NK-92 (cell line): ENCODE measurements around the gene MAN2B1.
"Not testable (repeated sequence)": the region's sequence is repeated elsewhere in the genome, so short reads cannot be mapped to it uniquely, and the experiment has no call there.

Experiments used
- DNase-seq: peaks from one replicate; lab custom pipeline; 2025; ENCODE audit not compliant: unreplicated experiment; lab: John Stamatoyannopoulos, UW

MAN2B1 gene

DNA sequence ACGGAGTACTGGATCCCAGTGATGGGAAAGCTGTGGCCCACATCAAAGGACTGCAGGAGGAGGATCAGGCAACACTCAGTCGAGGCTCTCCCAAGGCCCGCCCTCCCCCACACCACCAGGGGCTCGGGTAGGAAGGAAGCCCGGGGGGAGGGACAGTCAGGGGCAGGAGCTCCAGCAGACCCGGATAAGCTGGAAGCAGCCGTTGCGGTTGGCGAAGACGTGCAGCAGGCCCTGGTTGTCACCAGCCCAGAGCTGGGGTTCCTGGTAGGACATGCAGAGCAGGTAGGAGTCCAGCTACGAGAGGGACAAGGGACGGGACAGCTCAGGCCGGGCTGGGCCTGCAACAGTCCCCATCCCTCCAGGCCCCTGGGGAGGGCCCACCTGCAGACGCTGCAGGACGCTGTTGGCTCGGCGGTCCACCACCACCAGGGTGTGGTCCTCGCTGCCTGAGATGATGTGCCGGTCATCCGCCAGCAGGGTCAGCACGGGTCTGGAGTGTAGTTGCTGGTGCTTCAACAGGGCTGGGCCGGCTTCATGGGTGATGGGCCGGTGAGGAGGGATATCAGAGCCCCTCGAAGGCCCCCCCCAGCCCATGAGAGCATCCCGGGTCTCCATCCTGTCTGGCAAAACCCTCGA, 23.2 kb upstream of the MAN2B1 start:
- no peak for DNase-seq

DNA sequence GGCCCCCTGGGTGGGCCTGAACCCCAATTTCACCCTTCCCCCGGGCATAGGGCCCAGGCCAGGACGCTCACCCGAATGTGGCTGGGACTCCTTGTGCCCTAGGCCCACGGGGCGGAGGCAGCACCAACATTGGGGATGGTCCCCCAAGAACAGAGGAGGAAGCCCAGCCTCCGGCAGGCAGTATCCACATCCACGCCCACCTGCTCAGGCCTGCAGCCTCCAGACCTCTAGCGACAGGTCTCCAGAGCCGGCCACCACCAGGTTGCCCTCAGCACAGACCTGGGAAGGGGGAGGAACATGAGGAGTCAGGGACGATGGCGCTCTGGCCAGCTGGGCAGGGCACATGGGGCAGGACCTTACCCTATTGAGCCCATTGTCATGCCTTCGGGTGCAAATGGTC, 22.5 kb upstream of the MAN2B1 start:
- no peak for DNase-seq

DNA sequence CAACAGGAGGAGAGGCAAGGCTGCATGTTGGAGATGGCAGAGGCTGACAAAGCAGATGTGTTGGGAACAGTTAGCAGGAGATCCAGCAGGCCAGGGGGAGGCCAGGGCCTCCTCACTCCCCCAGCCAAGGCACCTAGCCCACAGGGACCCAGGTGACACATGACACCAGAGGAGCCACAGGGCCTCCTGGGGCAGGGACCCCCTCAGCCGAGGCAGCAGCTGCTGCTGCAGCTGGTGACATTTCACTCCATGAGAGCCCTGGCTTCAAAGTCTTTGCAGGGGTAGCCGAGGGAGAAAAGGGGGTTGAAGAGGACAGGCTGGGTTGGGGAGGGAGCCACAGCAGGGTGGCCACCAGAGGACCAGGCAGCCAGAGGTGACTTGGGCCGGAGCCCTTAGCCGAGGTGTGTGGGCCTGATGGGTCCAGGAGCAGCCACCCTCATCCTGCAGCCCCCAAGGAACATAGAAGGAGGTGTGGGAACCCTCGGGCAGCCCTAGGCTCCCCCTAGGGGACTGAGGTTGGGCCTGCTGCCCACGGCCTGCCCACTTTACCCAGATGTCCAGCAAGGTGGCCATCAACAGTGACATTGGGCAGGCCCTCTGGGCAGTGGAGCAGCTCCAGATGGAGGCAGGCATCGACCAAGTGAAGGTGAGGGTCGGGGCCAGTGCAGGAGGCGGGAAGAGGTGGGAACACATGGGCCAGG, 21.1 kb upstream of the MAN2B1 start, which contains the start of gene GNG14:
GNG14 (plus strand) TSS at position 503 of the 701 bp plus-strand sequence; CDS start at position 554, 51 bp downstream.
- no peak for DNase-seq

DNA sequence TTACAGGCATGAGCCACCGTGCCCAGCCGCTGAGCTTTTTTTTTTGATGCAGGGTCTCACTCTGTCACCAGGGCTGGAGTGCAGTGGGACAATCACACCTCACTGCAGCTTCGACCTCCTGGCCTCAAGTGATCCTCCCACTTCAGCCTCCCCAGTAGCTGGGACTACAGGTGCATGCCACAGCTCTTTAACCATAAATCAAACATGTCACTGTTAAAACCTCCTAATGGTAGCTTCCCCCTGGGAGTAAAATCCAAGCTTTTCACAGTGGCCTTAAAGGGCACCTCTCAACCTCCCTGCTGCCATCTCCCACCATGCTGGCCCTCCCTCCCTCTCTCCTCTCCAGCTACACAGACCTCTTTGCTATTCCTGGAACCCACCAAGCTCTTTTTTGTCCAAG, 19.3 kb upstream of the MAN2B1 start:
- DNase-seq = no peak

DNA sequence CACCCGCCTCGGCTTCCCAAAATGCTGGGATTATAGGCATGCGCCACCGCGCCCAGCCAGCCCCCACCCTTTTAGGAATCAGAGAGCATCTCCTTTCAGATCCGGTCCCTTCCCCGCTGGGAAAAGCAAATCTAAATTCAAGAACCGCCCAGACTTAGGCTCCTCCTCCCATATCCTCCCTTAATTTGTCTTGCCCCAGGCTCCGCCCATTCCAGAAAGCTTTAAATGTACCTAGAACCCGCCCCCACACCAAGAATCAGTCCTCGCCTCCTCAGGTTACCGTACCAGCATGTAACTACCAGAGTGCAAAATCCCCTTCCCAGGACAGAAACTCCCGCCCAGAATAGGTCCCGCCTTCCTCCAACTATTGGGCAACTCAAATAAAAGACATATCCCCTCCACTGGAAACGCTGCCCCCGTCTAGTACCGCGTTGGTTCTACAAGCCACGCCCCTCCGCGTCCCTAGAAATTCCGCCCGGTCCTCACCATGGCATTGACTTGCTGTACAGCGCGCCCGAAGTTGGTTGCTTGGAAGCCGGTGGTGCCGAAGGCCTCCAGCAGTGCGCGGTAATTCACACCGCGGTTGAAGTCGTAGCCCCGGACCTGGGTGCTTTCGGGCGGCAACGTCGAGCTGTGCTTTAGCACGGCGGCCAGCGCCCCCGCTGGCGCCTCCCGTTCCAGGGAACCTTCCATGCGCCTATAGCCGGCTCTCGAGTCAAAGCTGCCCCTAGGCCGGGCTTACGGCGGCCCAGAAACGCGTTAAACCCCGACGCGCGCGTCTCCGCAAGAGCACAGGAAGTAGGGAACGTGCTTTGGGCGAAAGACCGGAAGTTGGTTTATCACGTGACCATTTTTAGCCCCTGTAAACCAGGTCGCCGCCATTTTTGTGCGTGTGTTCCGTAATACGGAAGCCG, 14.8 kb upstream of the MAN2B1 start, which contains the start of gene DHPS:
DHPS (minus strand) TSS at position 807 of the 914 bp plus-strand sequence; CDS start at position 693, 114 bp downstream.
- DNase-seq = peak; percentile 55

DNA sequence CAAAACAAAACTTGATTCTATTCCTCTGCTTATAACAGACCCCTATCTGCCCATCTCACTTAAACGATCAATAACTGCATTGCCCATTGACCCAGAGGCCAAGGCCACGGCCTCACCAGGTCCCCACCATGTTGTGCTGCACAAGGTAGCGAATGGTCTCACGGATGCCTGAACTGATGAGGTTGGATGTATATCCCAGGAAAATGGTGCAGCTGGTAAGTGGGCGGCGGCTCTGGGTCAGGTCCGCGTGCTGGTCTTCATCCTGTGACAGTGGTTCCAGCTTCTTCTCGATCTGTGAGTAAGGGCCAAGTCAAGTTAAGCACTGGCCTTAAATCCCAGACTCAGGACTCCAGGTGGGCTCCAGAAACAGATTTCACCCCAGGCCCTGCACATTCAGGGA, 13.5 kb upstream of the MAN2B1 start:
- DNase-seq = no peak

DNA sequence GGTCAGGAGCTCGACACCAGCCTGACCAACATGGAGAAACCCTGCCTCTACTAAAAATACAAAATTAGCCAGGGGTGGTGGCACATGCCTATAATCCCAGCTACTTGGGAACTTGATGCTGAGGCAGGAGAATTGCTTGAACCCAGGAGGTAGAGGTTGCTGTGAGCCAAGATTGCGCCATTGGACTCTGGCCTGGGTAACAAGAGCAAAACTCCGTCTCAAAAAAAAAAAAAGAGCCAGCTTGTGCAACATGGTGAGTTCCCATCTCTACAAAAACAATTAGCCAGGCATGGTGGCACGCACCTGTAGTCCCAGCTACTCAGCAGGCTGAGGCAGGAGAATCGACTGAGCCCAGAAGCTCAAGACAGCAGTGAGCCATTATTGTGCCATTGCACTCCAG, 11.5 kb upstream of the MAN2B1 start:
- DNase-seq = not testable (repeated sequence)

DNA sequence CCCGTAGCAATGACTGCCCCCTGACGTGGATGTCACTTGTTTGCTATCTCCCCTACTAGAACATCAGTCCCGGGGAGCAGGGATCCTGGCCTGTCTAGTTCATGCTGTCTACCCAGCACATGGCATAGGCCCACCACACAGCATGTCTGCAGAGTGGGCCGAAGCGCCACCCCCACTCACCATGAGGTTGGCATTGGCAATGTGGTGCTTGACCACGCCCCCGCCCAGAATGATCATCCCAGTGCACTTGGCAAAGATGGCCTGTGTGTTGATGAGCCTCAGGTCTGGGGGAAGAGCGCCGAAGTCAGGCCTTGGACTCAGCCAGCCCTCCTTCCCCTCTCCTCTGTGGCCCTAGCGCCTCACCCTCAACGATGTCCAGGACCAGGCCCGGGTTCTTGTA, 10.4 kb upstream of the MAN2B1 start:
- no peak for DNase-seq

DNA sequence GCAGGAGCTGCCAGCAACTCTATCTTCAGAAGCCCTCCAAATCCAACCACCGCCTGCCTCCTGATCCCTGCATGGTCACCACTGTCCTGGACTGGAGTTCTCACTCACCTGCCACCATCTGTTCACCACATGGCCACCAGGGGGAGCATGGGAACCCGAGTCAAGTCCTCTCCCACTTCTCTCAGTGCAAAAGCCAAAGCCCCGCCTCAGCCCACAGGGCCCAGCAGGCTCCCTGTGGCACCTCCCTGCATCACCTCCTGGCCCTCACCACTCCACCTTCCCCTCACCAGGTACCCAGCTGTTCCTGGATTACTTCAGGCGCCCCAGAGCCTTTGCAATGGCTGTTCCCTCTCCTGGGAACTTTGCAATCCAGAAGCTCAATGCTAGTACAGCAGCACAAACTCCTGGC, 9.8 kb upstream of the MAN2B1 start:
- no peak for DNase-seq

DNA sequence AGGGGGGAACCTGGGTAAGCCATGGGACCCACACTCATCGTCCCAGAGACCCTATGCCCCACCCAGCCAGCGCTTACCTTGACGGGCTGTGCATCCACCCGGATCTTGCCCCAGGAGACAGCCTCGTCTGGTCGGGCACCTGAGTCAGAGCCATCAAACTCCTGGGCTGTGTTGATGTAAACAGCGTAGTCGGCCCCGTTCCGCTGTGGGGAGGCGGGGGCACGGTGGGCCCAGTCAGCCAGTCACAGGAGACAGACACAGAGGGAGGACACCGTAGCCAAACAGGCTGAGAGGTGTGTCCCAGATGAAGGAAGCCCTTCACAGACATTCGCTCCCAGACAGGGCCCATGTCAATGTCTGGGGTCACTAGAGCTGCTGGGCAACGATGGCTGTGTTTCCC, 9.4 kb upstream of the MAN2B1 start:
- no peak for DNase-seq

DNA sequence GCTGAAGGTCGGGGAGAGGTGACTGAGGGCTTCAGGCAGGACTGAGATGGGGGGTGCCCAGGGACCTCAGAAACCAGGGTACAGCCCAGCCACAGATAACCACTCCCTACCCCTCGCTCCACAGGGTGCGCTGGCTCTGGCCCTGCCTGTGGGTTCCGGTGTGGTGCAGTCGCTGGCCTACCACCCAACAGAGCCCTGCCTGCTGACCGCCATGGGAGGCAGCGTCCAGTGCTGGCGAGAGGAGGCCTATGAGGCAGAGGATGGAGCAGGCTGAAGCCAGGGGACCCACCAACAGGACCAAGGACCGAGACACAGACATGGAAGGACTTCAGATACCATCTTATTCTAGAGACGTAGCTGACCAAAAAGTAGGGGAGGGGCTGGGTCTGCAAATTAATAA, 8.9 kb upstream of the MAN2B1 start:
- DNase-seq = no peak

DNA sequence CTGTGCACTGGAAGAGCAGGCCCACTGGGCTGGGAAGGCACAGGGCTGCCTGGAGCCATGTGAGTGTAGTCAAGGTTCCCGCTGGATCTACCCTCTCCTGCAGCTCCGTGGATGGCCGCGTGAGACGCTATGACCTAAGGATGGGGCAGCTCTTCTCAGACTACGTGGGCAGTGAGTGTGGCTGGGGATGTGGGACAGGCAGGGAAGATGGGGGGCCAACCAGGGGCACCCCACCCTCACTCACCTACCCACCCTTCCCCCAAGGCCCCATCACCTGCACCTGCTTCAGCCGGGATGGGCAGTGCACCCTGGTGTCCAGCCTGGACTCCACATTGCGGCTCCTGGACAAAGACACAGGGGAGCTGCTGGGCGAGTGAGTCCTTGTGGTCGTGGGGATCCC, 6.2 kb upstream of the MAN2B1 start:
- DNase-seq = no peak

DNA sequence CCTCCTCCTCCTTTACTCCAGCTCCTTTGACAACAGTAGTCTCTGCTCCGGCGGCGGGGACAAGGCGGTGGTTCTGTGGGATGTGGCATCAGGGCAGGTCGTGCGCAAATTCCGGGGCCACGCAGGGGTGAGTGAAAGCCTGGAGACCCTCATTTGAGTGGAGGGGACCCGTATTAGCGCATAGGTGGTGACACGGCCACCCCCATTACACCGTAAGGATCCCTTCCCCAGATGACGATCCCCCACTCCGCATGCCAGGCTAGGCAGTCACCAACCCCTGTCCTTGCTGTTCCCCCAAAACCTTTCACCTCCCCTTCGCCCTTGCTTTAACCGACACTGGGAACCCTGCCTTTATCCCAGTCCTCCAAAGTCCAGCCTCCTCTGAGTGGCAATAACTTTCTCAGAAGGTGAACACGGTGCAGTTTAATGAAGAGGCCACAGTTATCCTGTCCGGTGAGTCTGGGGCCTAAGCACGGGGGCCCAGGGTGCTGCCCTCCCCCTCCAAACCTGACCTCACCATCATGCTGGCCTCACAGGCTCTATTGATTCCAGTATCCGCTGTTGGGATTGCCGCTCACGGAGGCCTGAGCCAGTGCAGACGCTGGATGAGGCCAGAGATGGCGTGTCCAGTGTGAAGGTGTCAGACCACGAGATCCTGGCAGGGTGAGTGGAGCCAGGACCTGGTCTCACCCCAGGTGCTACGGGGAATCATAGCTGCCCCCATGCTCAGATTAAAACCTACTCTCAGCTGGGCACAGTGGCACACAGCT, 3.8 kb upstream of the MAN2B1 start:
- DNase-seq = no peak

DNA sequence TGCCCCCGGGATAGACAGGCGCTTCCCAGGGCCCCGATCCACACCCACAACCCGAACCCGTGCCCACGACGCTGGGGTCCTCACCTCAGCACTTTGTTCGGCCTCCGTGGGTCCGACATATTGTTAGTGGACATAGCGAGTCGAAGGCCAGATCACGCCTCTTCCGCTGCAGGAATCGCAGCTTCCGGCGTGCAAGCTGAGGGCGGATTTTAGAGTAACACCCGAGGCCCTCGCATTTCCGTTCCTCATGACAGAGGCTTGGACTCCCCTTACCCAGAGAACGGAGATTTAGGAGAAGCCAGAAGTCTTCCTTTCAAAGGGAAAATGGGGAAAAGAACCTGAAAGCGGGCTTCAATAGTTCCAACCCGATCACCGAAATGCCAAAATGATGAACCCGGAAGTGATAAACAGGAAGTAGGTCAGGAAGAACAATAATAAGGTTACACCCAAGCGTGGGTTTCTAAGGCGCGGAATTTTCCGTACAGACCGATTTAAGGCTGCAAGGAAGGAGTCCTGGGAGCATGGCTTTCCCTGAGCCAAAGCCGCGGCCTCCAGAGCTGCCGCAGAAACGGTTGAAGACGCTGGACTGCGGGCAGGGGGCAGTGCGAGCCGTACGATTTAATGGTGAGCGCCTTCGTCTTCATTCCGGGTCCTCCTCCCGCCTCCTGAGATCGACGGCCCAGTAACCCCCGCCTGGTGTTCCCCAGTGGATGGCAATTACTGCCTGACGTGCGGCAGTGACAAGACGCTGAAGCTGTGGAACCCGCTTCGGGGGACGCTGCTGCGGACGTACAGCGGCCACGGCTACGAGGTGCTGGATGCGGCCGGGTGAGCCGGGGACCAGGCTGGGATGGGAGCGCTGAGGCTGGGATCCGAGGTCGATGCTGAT, 3.0 kb upstream of the MAN2B1 start:
- DNase-seq = no peak

DNA sequence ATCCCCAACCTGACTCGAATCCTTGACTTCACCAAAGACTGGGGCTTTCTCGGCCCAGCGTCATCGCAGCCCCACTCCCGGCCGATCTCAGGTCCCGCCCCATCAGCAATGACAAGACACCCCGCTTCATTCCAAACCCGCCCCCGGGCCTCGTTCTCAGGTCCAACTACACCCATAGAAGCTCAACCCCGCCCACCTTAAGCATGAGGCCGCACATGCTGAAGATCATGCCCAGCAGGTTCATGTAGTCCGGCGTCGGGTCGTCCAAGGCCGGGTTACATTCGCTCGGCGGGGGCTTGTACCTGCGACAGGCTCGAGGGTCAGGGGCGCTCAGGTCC, 2.4 kb upstream of the MAN2B1 start:
- no peak for DNase-seq

DNA sequence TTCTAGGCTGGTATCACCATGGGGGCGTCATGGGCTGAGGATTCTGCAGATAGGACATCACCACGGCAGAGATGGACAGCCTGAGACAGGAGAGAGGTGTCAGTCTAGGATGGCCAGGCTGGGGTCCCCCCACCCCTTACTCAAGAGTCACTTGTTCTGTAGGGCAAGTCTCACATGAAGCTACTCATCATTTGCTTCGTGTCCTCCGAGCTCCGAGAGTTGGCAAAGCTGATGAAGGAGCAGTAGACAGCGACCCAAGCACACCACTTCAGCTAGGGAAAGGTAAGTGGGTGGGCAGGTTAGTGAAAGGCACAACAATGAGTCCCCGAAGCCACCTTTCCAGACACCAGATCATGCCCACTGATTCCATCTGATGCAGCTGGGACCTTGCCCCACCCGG, 1.8 kb upstream of the MAN2B1 start:
- DNase-seq = no peak

DNA sequence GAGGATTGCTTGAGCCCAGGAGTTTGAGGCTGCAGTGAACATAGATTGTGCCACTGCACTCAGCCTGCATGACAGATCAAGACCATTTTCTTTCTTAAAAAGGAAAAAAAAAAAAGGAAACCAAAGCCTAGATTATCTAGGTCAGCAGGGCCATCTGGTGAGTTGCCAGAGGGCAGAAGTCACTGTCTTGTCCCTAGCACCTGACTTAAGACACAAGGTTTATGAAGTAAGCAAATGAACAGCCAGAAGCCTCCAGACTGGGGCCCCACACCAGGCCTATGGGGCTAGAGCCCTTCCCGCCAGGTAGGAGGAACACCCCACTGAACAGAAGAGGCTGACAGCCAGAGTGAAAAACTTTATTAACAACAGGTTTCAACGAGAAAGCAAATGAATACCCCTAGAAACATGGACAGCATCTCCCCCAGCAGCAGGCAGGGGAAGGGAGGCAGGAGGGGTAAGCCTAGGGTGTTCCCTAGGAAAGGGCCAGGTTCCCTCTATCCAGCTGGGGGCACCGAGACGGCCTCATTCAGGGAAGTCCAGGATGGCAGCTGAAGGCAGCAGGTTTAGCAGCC, 1.3 kb upstream of the MAN2B1 start:
- DNase-seq = no peak

DNA sequence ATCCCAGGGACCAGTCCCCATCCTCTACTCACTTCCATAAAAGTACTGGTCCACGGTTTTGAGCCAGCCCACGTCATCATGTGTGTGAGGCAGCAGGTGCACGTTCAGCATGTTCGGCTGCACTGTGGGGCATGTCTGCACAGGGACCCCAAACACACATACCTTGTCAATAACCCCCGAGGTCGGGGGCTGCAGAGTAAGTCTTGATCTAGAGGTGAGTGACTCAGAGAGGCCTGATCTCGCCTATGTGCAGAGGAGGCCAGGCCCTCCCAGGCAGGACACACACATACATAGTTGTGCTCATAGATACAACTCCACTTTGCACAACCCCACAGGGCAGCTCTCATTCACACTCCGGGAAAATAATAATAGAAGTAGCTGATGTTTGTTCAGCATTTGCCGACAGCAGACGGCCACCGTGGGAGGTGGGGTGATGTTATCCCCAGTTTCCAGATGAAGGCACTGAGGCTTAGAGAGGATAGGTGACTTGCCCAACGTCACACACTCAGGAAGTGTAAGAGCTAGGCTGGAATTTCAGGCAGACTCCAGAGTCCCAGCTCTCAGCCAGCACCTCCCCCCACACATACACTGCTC, 774 bp downstream of the MAN2B1 start:
- no peak for DNase-seq

DNA sequence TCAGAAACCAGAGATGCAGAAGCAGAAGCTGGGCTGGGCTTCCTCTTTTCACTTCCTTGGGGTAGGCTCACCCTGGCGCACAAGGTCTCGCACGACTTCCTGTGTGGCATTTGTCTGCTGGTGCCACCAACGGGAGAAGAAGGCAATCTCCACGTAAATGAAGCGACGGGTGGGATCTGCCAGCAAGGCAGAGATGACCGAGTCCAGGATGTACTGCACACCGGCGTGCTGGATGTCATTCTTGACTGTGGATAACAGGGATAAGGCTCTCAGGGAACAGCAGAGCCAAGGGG, 1.3 kb downstream of the MAN2B1 start:
- no peak for DNase-seq
